SIG-M5 treated with dmso at 0.1 percent for 504 hours (cell line): ENCODE data around the gene C5AR2.
"Not testable (repeated sequence)": the region's sequence is repeated elsewhere in the genome, so short reads cannot be mapped to it uniquely, and the experiment has no call there.

Experiments
- DNase-seq: peaks from one replicate; lab custom pipeline; 2025; ENCODE audit not compliant: unreplicated experiment; lab: John Stamatoyannopoulos, UW

C5AR2 gene

DNA sequence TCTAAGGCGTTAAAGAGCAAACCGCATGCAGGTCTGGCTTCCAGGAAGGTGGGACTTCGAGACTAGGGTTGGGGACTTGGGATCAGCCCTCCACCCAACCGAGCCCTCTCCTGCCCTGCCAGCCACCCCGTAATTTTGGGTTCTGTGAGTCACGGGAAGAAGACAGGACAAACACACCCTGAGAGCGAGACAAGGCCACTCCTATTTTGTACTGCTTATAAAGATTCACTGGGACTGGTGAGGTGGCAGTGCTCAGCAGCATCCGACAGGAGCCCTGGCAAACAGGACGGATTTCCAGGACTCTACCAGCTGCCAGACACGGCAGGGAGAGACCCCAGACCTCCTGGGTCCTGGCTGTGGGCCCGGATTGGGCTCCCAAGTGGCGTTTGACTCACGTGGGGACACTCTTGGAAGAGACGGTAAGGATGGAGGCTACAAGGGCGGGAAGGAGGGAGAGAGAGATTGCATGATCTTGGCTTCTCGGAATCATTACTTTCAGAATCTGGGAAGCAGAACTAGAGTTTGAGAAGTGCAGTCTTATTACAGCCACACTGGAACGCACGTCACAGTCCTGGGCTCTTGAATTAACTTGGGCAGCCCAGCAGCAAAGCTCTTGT is at the start of gene C5AR2:
C5AR2 (plus strand) TSS at position 245 of the 617 bp plus-strand sequence. CDS start 8,625 bp downstream, outside the sequence.
- no peak for DNase-seq

GRCh38 chr19:47283405-47284059 is 48.4 kb upstream of the C5AR2 start:
- no peak for DNase-seq

DNA sequence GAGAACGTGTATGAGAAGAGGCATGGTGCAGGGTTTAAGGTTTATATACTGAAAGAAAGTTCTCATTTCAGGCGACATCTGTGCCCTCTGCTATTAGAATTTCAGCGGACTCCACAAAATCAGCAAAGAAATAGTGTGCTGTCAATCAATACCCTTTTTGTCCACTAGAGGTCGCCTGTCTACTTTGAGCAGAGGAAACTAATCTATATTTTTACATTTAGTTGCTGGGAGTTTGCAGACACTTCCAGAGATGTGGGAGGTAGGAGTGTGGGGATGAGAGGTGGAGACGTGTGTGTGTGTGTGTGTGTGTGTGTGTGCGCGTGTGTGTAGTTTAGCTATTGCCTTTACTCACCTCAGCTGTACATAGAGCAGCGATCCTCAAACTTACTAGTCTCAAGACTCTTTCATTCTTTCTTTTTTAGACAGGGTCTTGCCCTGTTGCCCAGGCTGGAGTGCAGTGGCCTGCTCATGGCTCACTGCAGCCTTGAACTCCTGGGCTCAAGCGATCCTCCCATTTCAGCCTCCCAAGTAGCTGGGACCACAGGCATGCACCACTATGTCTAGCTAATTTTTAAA is 47.6 kb upstream of the C5AR2 start:
- DNase-seq = peak; percentile 44

- peak; percentile 79 for DNase-seq
Measured at GRCh38 chr19:47296036-47296435, 35.9 kb upstream of the C5AR2 start.

DNA sequence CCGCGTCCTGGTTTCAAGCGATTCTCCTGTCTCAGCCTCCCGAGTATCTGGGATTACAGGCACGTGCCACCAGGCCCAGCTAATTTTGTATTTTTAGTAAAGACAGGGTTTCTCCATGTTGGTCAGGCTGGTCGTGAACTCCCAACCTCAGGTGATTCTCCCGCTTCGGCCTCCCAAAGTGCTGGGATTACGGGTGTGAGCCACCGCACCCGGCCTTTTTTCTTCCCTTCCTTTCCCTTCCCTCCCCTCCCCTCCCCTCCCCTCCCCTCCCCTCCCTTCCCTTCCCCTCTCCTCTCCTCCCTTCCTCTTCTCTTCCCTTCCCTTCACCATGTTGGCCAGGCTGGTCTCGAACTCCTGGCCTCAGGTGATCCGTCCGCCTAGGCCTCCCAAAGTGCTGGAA is 31.1 kb upstream of the C5AR2 start:
- not testable (repeated sequence) for DNase-seq

- no peak for DNase-seq
Measured at GRCh38 chr19:47302249-47302648, 29.7 kb upstream of the C5AR2 start.

DNA sequence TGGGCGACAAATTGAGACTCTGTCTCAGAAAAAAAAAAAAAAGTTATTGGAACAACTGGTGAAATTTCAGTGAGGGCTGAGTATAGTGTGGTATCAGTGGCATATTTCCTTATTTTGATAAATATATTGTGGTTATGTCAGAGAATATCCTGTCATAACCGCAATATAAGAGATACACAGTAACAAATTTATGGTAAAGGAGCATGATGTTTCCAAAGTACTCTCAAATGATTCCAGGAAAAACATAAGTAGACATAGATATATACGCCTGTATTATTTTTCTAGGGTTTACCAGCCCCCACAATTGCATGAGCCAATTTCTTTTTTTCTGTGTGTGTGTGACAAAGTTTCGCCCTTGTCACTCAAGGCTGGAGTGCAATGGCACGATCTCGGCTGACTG is 28.0 kb upstream of the C5AR2 start:
- no peak for DNase-seq

- peak; percentile 42 for DNase-seq
Measured at GRCh38 chr19:47305309-47305751, 26.6 kb upstream of the C5AR2 start.

- DNase-seq = no peak
Measured at GRCh38 chr19:47306303-47306702, 25.7 kb upstream of the C5AR2 start.

DNA sequence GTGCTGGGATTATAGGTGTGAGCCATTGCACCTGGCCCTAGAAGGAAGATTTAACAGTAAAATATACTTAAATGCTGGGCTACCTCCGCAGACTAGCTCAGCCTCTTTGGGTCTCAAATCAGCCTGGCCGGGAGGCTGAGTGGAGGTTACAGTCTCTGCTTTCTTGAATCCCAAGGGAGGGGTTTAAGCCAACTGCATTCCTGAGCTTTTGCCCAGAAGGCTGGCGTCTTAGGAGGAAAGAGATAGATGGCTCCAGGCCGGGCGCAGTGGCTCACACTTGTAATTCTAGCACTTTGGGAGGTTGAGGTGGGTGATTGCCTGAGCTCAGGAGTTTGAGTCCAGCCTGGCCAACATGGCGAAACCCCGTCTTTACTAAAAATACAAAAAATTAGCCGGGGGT is 22.9 kb upstream of the C5AR2 start:
- no peak for DNase-seq

DNA sequence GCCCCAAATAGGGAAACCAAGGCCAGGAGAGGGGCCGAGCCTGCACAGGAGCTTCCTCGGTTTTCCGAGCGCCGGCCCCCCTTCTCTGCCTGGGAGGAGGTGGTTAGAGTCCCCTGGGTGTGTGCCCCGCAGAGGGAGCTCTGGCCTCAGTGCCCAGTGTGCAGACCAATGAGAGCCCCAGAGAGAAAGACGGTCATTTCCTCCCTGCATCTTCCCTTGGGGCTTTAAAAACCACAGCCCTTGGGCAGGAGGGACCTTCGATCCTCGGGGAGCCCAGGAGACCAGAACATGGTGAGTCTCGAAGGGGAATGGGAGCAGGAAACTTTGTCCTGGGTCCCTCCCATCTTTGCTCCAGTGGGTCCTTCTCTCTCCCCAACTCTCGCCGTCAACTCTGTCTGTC is 22.4 kb upstream of the C5AR2 start, which contains the start of gene C5AR1:
C5AR1 (plus strand) TSS at position 254 of the 400 bp plus-strand sequence; CDS start at position 289, 35 bp downstream.
- DNase-seq = no peak

DNA sequence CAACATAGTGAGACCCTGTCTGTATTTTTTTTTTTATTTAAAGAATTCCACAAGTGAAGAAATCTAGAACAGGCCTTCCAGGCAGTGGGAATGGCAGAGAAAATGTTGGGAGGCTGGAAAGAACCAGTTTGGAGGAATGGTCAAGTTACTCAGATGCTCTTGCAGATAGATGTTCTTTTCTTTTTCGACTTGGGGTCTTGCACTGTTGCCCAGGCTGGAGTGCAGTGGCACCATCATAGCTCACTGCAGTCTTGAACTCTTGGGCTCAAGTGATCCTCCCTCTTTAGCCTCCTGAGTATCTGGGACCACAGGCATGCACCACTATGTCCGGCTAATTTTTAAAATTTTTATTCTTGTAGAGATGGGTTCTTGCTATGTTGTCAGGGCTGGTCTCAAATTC is 21.7 kb upstream of the C5AR2 start:
- no peak for DNase-seq

DNA sequence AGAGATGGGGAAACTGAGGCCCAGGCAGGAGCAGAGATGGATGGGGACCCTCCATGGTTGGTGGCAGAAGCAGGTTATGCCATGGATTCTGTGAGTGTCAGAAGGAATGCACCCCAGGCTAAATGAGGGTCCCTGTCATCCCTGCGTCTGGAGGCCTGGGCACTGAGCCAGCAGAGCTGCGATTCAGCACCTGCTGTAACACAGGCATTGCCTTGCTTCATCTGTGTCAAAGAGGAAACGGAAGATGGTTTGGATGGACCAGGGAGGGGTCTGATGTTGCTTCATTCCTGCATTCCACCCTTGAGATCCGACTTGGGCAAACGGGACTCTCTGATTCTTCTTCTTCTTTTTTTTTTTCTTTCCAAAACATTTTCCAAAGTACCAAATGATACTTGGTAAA is 21.2 kb upstream of the C5AR2 start:
- DNase-seq = peak; percentile 79

- DNase-seq = no peak
Measured at GRCh38 chr19:47312366-47313006, 19.5 kb upstream of the C5AR2 start.

DNA sequence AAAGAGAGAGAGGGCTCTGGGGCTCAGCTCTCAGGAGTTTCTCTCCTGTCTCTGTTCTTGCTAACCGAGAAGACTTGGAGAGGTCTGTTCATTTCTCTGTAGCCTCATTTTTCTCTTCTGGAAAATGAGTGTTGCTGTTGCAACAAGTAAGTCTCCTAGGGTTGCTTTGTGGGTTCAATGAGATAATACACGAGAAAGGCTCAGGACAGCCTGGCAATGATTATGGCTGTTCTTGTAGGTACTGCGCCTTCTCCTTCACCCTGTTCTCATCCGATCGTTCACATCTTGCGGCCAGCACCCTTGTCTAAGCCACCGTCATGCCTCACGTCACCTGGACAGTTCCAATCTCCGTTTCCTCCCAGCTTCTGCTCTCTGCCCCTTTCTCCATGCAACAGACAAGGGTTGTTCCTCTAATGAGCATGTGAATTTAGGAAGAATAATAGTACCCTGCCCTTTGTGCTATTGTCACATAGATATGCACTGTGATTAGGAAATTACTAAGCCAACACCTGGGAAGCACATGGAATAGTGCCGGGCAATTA is 18.1 kb upstream of the C5AR2 start:
- no peak for DNase-seq

GRCh38 chr19:47315125-47315821 is 16.7 kb upstream of the C5AR2 start:
- DNase-seq = peak; percentile 96

DNA sequence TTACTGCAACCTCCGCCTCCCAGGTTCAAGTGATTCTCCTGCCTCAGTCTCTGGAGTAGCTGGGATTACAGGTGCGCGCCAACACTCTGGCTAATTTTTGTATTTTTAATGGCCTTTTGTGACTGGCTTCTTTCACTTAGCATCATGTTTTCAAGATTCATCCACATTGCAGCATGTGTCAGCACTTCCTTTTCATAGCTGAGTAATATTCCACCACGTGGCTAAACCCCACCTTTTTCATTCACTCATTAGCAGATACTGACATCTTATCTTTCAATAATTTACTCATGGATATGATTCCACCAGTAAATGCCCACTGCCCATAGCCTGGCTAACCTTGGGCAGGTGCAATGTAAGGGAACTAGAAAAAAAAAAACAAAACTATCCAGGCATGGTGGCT is 15.5 kb upstream of the C5AR2 start:
- no peak for DNase-seq

GRCh38 chr19:47319923-47320871 is 11.8 kb upstream of the C5AR2 start:
- no peak for DNase-seq

DNA sequence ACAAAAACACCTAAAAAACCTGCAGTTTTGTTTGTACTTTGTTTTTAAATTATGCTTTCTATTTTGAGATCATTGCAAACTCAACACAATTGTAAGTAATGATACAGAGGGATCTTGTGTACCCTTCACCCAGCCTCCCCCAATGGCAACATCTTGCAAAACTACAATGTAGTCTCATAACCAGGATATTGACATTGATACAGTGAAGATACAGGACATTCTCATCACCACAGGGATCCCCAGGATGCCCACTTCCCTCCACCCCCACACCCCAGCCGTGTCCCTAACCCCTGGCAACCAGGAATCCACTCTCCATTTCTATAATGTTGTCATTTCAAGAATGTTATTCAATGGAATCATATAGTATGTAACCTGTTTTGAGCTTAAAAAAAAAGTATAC is 10.3 kb upstream of the C5AR2 start:
- DNase-seq = no peak

DNA sequence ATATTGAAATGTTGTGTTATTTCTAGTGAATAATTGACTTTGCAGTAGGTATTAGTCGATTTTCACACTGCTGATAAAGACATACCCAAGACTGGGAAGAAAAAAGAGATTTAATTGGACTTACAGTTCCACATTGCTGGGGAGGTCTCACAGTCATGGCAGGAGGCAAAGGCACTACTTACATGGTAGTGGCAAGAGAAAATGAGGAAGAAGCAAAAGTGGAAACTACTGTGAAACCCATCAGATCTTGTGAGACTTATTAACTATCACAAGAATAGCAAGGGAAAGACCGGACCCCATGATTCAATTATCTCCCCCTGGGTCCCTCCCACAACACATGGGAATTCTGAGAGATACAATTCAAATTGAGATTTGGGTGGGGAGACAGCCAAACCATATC is 9.9 kb upstream of the C5AR2 start:
- peak; percentile 31 for DNase-seq
